Stimulated activated CD8-positive, alpha-beta memory T cell treated with anti-CD3 and anti-CD28 coated beads, Interleukin-7, amount 100 ng/mL, for 48 hours (primary cell): ENCODE results near the gene CHKB.
"Not testable (repeated sequence)": the region's sequence is repeated elsewhere in the genome, so short reads cannot be mapped to it uniquely, and the experiment has no call there.

Experiments used
- DNase-seq, 2 donors: peaks; one replicate each; pipeline ENCODE4 v3.0.0-alpha.2; 2020; ENCODE audit warnings: low read depth in 1 of 2; ENCODE audit errors: extremely low read depth in 1 of 2

The CHKB gene

DNA sequence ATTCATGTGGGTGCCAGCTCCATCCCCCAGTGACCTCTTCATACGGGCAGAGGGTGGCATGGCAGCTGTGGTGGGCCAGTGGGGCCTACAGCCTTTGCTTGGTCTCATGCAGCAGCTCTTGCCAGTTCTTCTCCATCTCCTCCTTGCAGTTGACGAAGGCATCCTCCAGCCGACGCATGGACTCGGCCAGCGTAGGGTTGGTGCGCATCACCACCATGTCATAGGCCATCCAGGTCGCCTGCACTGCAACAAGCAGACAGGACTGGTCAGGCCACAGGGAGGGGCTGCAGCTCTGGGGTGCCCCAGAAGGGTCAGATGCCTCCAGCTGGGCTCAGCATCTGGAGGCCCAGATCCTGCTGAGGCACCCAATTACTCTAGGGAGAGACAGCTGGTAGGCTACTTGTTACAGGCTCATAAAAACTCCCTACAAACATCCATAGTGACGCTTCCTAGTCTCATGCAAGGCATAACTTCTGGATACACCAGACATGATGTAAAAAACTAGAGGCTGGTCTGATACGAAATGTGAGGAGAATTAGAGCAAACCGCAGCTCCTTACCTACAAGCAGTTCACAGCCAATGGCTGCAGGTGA lies 31.4 kb downstream of the CHKB start:
- DNase-seq: no peak

DNA sequence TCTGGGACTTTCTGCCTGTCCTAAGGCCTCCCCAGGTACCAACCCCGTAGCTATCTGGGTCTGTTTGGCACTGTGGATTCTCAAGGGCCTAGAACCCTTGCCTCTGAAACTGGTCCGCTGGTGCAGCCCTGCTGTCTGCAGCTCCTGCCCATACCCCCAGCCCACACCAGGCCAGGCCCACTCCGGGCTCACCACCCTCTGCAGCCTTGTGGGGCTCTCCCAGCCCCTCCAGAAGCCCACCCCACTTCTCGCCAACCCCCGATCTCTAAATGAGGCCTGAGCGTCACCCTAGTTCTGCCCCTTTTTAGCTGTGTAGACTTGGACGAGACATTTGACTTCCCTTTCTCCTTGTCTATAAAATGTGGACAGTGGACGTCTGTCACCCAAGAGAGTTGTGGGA lies 32.3 kb downstream of the CHKB start:
- no peak for DNase-seq

DNA sequence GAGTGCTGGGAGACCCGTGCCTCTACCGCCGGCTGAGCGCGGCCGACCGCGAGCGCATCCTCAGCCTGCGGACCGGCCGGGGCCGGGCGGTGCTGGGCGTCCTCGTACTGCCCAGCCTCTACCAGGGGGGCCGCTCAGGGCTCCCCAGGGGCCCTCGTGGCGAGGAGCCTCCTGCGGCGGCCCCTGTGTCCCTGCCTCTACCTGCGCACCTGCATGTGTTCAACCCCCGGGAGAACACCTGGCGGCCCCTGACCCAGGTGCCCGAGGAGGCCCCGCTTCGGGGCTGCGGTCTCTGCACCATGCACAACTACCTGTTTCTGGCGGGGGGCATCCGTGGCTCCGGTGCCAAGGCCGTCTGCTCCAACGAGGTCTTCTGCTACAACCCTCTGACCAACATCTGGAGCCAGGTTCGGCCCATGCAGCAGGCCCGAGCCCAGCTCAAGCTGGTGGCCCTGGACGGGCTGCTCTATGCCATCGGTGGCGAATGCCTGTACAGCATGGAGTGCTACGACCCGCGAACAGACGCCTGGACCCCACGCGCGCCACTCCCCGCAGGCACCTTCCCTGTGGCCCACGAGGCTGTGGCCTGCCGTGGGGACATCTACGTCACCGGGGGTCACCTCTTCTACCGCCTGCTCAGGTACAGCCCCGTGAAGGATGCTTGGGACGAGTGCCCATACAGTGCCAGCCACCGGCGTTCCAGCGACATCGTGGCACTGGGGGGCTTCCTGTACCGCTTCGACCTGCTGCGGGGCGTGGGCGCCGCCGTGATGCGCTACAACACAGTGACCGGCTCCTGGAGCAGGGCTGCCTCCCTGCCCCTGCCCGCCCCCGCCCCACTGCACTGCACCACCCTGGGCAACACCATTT lies 33.5 kb downstream of the CHKB start:
- no peak for DNase-seq

DNA sequence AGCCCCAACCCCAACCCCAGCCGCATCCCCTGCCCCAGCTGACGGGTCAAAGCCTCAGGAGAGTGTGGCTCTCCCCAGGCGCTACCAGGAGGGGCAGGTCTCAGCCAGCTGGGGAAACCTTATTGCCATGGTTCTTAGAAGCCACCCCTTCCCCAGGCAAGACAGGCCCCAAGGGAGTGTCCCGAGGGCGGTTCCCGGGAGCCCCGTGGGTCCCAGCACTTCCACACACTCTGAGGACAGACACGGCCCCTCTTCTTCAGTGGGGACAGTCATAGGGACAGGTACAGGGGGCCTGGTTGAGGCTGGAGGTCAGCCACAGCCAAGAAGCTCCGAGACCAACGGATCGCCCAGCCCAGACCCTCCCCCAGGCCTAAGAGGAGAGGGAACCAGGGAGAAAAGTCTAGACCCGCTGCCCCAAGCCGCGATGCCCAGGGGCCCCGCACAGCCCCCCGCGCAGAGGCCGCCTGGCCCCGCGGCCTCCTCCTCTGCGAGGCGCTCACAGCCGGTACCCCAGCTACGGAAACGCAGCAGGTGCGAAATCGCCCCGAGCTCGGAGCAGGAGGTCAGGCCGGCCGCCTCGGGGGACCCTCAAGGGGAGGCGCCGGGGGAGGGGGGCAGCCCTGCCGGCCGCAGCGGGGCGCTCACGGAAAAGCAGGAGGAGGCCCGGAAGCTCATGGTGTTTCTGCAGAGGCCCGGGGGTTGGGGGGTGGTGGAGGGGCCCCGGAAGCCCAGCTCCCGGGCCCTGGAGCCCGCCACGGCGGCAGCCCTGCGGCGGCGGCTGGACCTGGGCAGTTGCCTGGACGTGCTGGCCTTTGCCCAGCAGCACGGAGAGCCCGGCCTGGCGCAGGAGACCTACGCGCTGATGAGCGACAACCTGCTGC lies 34.4 kb downstream of the CHKB start:
- DNase-seq: no peak

DNA sequence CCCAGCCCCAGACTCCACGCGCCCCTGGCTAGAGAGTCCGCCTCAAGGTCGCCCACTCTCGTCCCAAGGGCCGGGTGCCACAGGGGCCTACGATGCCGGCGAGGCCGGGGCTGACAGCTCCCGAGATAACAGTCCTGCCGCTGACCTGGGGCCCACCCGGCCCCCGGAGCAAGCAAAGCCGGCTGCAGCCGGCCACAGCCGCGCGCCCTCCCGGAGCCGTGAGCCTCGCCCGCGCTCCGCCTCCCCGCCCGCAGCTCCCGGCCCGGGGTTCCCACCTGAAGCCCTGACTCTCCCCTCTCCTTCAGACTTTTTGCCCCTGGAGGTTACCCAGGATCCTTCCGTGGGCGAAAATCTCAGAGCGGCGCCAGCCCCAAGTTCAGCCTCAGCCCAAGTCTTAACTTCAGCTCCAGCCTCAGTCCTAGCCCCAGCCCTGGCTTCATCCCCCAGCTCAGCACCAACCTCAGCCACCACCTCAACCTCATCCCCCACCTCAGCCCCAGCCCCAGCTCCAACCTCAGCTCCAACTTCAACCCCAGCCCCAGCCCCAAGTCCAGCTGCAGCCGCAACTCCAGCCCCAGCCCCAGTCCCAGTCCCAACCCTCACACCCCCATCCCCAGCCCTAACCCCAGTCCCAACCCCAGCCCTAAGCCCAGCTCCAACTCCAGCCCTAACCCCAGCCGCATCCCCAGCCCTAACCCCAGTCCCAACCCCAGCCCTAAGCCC lies 35.2 kb downstream of the CHKB start:
- no peak for DNase-seq

DNA sequence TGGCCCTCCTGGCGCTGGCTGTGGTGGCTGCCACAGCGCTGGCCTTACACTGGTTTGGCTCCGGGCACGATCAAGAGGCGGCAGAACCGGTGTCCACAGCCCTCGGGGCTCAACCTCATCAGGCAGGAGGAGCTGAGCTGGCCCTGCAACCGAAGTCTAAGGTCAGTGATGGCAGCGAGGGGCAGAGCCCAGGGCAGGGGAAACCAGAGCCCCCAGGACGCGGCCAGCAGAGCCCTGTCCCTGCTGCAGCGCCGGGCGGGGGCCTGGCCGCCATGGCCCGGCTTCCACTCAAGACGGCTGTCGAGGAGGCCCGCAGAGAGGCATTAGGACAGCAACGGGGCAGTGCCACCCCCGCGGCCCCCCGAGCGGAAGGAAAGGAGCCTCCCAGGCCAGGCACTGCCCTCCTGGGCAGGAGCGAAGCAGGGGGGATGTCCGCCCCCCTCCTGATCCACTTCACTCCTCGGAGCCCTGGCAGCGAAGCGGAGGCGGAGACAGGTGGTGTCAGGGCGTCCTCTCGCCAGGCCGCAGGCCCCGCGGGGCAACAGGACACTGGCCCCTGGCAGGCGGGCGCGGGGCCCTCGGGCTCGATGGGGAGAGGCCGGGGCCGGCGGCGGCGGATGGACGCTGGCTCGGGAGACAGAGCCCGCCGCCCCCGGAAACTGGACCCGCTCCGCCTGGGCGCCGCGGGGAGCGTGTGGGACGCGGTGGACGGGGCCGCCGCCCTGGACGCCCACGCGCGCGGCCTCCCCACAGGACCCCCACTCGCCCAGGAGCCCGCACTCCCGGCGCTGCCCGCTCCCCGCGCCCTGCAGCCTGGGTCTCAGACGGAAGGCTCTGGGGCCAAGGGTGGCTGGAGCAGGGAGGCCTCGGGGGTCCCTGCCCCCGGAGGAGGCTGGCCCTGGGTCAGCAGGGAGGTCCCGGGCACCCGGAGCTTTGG lies 36.1 kb downstream of the CHKB start:
- DNase-seq: no peak

DNA sequence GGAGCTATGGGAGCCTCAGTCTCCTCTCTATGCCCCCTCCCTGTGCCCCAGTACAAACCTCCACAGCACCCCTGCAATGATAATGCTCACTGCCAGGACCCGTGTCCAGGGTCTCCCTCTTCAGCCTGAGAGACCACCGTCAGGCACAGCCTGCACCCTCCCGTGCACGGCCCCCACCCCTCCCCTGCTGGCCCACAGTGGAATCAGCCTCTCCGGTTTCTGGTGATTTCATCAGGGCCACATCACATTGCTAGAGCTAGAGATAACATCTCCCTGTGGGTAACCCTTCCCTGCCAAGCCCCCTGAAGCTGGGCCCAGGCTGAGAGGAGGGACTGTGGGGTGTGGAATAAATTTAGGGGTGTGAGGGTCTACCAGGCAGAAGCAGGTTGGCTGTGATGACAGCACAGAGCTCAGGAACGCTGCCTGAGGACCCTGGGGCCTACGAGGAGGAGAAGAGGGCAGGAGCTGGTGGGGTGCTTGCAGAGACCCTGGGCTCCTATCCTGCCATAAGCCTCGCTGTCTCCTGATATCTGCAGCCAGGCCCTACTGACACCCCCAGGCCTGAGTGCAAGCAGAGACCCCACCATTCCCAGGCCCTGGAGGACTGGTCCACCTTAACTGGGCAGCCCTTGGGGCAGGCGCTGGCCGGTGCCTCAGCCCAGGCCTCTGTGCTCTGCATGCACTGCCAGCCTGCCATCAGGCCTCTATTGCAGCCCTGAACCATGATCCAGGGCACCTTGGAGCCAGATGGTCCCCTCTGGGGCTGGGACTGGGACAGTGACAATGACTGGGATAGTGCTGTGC lies 36.9 kb downstream of the CHKB start, which contains the start of gene KLHDC7B:
TSS of gene KLHDC7B (plus strand) at position 378 of the 804 bp plus-strand sequence. CDS start at position 723, 345 bp downstream.
- DNase-seq: no peak

DNA sequence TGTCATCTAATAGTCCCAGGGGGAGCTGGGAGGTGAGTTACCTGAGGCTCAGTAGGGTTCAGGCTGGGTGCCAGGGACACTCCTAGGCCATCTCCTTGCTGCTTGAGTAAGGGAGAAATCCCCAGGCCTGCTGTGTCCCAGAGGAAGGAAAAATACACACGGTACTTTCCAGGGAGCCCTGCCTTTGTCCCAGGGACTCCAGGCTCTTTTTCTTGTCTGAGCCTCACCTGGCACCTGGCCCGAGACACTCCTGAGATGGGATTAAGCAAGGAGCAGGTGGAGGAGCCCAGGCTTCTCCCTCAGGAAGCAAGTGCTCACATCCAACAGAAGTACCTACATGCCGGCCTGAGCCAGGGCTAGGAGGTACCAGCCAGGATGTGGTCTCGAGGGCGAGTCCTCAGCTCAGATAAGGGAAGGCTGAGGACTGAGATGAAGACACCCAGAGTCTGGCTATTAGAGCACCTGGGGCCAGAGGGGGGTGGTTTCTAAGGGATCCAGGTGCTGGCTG lies 37.8 kb downstream of the CHKB start:
- DNase-seq: no peak

DNA sequence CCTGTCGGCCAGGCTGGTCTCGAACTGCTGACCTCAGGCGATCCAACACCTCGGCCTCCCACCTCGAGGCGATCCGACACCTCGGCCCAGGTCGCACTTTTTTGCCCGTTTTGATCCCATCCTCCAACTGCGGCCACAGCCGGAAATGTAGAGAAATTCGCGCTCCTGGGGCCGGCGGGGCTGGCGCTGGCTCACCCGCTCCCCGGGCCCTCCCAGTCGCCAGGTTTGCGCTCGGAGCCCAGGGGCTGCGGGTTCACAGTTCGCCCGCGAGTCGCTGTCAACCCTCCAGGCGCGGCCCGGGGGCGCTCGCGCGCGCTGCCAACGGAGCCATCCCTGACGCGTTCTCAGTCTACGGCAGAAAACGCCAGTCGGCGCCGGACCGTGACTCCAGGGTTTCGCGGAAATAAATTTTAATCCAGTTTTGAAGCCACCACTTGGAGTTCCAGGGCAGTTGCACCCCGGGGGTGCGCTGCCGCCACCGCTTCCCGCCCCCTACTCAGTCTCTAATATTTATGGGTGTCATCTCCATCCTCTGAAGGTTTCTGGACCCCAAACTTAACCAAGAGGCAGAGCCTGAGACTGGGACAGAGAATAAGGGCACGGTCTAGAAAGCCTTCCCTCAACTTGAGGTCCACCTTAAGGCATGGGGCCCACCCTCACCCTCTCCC lies 38.4 kb downstream of the CHKB start:
- peak; percentile 73 to 84 for DNase-seq

DNA sequence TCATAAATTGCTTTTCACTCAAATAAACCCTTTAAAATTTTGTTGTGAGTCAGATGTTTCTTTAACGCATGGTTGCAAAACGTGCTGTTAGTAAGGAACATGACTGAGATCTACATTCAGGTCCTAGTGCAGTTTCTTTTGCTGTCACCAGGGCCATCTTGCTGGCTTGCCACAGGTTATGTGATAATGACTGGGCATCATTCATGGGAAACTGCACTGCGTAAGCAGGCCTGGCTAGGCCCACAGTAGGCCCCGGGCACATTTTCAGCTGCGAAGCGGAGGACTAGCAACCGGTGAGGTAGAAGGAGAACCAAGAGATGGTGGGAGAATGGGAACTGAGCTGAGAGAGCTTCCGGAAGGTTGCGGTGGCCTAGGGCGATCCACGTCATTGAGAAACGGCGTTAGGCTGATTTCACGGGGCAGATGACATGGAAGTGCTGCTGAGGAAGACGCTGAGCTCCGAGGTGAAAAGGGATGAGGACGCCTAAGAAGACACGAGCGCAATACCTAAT lies 40.2 kb downstream of the CHKB start:
- no peak for DNase-seq

DNA sequence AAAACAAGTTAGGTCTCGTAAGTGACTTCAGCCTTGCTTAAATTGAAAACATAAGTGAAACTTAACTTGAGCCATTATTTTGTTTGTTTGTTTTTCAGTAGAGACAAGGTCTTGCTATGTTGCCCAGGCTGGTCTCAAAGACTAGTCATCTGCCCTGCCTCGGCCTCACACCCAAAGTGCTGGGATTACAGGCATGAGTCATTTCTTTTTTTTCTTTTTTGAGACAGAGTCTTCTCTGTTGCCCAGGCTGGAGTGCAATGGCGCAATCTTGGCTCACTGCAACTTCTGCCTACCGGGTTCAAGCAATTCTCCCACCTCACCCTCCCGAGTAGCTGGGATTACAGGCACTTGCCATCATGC lies 41.0 kb downstream of the CHKB start:
- not testable (repeated sequence) for DNase-seq

DNA sequence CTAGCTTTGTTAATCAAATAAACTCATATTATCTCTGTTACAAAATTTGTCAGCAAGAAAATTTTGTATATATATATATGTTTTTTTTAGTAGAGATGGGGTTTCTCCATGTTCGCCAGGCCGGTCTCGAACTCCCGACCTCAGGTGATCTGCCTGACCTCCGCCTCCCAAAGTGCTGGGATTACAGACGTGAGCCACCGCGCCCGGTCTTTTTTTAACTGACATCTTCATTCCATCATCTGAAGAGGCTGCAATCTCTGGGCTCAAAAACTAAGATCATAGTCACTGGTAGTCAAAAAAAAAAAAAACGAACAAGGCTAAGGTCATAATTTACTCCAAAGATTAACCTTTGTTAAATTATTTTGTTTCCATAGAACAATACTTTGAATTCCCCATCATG lies 42.3 kb downstream of the CHKB start:
- DNase-seq: no peak

DNA sequence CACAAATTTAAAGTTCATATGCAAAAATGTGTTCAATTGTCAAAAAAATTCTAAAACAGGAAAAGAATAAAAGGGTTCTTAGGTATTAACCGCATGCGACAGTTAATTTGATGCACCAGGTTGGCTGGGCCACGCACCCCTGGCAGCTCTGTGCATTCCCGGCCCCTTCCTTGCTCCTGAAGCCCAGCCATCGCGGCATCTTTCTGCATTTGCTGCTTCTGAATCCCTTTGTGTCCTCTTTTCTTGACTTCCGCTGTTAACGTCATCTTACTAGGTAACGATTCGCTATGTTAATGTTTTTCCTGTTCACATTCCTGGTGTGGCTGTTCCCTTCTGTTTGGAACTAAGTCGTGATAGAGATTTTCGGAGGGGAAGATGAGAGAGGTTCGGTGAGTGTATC lies 44.9 kb downstream of the CHKB start:
- DNase-seq: no peak

DNA sequence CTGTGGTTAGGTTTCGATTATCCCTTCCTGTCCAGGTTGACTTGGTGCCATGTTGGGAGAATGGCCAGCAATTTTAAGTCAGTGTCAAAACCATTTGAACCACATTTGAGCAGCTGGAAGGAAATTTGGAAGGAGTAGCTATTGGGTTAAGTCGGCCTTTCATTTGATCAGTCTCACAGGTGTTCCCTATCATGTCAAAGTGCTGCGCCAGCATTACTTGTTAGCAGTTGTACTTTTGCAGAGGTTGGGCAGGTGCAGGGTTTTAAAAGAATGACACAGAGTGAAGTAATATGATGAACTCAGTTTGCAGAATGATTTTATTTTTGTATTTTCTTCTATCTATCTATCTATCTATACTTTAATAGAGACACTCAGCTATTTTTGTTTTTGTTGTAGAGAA lies 46.4 kb downstream of the CHKB start:
- no peak for DNase-seq

DNA sequence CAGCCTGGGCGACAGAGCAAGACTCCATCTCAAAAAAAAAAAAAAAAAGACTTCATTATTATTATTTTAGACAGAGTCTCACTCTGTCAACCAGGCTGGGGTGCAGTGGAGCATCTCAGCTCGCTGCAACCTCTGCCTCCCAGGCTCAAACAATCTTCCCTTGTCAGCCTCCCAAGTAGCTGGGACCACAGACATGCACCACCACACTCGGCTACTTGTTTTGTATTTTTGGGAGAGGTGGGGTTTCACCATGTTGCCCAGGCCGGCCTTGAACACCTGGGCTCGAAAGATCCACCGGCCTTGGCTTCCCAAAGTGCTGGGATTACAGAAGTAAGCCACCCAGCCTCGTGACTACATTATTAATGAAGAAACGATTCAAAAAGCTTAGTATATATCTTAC lies 47.5 kb downstream of the CHKB start:
- DNase-seq: no peak

DNA sequence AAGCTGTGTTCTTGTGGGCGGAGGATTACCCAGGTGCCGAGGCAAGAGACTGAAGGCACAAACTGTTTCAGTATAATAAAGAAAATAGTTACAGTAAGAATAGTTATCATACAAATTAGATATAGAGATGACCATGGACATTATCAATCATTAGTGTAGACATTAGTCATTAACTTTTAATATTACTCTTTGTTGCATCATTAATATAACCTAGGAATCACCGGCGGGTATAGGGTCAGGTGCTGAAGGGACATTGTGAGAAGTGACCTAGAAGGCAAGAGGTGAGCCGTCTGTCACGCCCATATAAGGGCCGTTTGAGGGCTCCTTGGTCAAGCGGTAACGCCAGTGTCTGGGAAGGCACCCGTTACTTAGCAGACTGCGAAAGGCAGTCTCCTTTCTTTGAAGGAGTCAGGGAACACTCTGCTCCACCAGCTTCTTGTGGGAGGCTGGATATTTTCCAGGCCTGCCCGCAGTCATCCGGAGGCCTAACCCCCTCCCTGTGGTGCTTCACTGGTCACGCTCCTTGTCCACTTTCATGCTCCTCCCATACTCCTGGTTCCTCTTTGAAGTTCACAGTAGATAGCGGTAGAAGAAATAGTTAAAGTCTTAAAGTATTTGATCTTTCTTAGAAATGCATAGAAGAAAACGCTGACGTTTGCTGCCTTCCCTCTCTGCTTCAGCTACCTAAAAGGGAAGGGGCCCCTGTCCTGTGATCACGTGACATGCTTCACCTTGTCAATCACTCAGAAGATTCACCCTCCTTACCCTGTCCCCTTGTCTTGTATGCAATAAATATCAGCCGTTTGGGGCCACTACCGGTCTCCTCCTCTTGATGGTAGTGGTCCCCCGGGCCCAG lies 48.6 kb downstream of the CHKB start:
- not testable (repeated sequence) for DNase-seq
